Neuronal stem cell (in vitro differentiated cells): ENCODE measurements around the gene AK9.

Experiments used
- DNase-seq: peaks from one replicate; pipeline ENCODE4 v3.0.0-alpha.2; 2013; ENCODE audit warnings: low spot score
- H2AFZ ChIP-seq: one replicate; pipeline ENCODE4 v1.6.1; 2013; ENCODE audit warnings: mild to moderate bottlenecking, low read length, inconsistent platforms
- H2AK5ac ChIP-seq: 2 replicates; pipeline ENCODE4 v1.6.1; 2013; ENCODE audit warnings: low read depth, mild to moderate bottlenecking, inconsistent platforms, low read length, moderate library complexity, mixed read lengths
- H2BK120ac ChIP-seq: 2 replicates; pipeline ENCODE4 v1.6.1; 2013; ENCODE audit warnings: low read depth, mild to moderate bottlenecking, inconsistent platforms, low read length, moderate library complexity, mixed read lengths
- H2BK12ac ChIP-seq: one replicate; pipeline ENCODE4 v1.6.1; 2013; ENCODE audit warnings: low read length, inconsistent platforms
- H2BK15ac ChIP-seq: 2 replicates; pipeline ENCODE4 v1.6.1; 2013; ENCODE audit warnings: mild to moderate bottlenecking, low read length, inconsistent platforms, mixed read lengths
- H2BK5ac ChIP-seq: one replicate; pipeline ENCODE4 v1.6.1; 2013; ENCODE audit warnings: inconsistent platforms, mild to moderate bottlenecking, low read length, moderate library complexity
- H3K14ac ChIP-seq: one replicate; pipeline ENCODE4 v1.6.1; 2013; ENCODE audit warnings: low read length, inconsistent platforms
- H3K18ac ChIP-seq: 2 replicates; pipeline ENCODE4 v1.6.1; 2013; ENCODE audit warnings: low read length, inconsistent platforms
- H3K23ac ChIP-seq: 2 replicates; pipeline ENCODE4 v1.6.1; 2013; ENCODE audit warnings: low read depth, mild to moderate bottlenecking, mixed read lengths, low read length, inconsistent platforms; ENCODE audit not compliant: poor library complexity
- H3K27ac ChIP-seq: replicated peaks from 3 replicates; pipeline ENCODE4 v1.5.1; 2013; ENCODE audit warnings: low read length, inconsistent platforms
- H3K27me3 ChIP-seq, 3 experiments: 2 replicates each; pipeline ENCODE4 v1.6.1; 2013; ENCODE audit warnings: low read length in 3 of 3, mild to moderate bottlenecking in 2 of 3, inconsistent platforms in 1 of 3, low read depth in 1 of 3, mixed read lengths in 1 of 3, moderate library complexity in 1 of 3; ENCODE audit not compliant: control insufficient read depth in 3 of 3, insufficient read depth in 3 of 3
- H3K36me3 ChIP-seq, 2 donors: replicated peaks in 1 of 2; 2 replicates each; pipeline ENCODE4 v1.6.1; 2013; ENCODE audit warnings: low read length in 2 of 2; ENCODE audit not compliant: control insufficient read depth in 2 of 2, insufficient read depth in 2 of 2
- H3K4ac ChIP-seq: 2 replicates; pipeline ENCODE4 v1.6.1; 2013; ENCODE audit warnings: inconsistent platforms, mild to moderate bottlenecking, low read length, moderate library complexity
- H3K4me1 ChIP-seq, 2 donors: 1 replicate in 1 of 2; 2 replicates in 1 of 2; pipeline ENCODE4 v1.6.1; 2013; ENCODE audit warnings: low read length in 2 of 2, low read depth in 1 of 2; ENCODE audit not compliant: control insufficient read depth in 2 of 2, insufficient read depth in 1 of 2
- H3K4me2 ChIP-seq: one replicate; pipeline ENCODE4 v1.6.1; 2013; ENCODE audit warnings: mild to moderate bottlenecking, low read length, inconsistent platforms; ENCODE audit not compliant: insufficient read depth, poor library complexity, severe bottlenecking
- H3K4me3 ChIP-seq, 2 donors: 2 replicates each; pipeline ENCODE4 v1.5.1; 2013; ENCODE audit warnings: low read length in 2 of 2, mild to moderate bottlenecking in 2 of 2, inconsistent platforms in 1 of 2, moderate library complexity in 1 of 2
- H3K79me1 ChIP-seq: one replicate; pipeline ENCODE4 v1.6.1; 2013; ENCODE audit warnings: low read depth, mild to moderate bottlenecking, inconsistent platforms, low read length, moderate library complexity
- H3K9ac ChIP-seq: one replicate; pipeline ENCODE4 v1.6.1; 2013; ENCODE audit warnings: mild to moderate bottlenecking, low read depth, low read length, inconsistent platforms; ENCODE audit not compliant: poor library complexity
- H3K9me3 ChIP-seq, 2 donors: replicated peaks in 1 of 2; 2 replicates each; pipeline versions ENCODE3 to v1.6.1; 2013; ENCODE audit warnings: low read length in 2 of 2, mild to moderate bottlenecking in 2 of 2, inconsistent platforms in 1 of 2, low read depth in 1 of 2, mixed read lengths in 1 of 2, moderate library complexity in 1 of 2; ENCODE audit not compliant: control insufficient read depth in 2 of 2, insufficient read depth in 1 of 2
- H4K8ac ChIP-seq: one replicate; pipeline ENCODE4 v1.6.1; 2013; ENCODE audit warnings: low read depth, mild to moderate bottlenecking, inconsistent platforms, low read length, moderate library complexity
- H4K91ac ChIP-seq: one replicate; pipeline ENCODE4 v1.6.1; 2013; ENCODE audit warnings: low read length, low read depth, mild to moderate bottlenecking, inconsistent platforms; ENCODE audit not compliant: poor library complexity
- WGBS, 2 donors: extraction: QIAGEN DNeasy Blood & Tissue Kit; methylation state at CpG; one replicate each; pipeline ENCODE4 v1.1.7; 2013; ENCODE audit warnings: missing lambda C conversion rate in 2 of 2, mixed read lengths in 1 of 2; ENCODE audit not compliant: insufficient read length in 2 of 2, insufficient replicate concordance in 1 of 2; ENCODE audit errors: extremely low coverage in 2 of 2; 5-methylcytosine and 5-hydroxymethylcytosine counted together

Gene AK9

DNA sequence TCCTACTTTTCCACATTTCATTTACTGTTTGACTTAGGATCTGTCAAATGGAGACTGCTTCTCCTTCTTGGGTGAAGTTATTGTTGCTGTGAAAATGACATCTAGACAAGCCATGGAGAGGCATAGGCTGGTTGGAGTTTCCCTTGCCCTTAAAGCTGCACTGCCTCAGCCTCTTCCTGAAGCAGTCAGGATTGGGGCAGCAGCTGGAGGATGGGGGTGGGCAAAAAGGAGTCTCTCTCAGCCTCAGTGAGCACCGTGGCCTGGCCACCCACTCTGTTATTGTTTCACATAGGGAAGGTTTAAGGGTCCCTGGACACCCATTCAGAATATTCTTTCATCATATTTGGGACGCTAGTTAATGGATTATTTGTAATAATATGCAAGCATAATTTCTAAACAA lies 200.3 kb downstream of the AK9 start:
- H3K4me1 ChIP-seq = peaks cover 5 to 11% of the 10 kb centered on the region in 2 donors
- no peak overlapping the region for H2AK5ac ChIP-seq
- H4K91ac ChIP-seq = no peak overlapping the region
- no peak overlapping the region for H3K4ac ChIP-seq
- H2BK5ac ChIP-seq = no peak overlapping the region
- H3K36me3 ChIP-seq = no peaks in the 10 kb centered on the region
- H3K23ac ChIP-seq = no peak overlapping the region
- H4K8ac ChIP-seq = no peak overlapping the region
- no peak for DNase-seq
- H2AFZ ChIP-seq = peak overlapping the region; percentile 7
- H2BK120ac ChIP-seq = no peak overlapping the region
- no peak overlapping the region for H2BK12ac ChIP-seq
- H3K4me2 ChIP-seq = no peak overlapping the region
- H3K9ac ChIP-seq = no peak overlapping the region
- no peaks in the 10 kb centered on the region for H3K79me1 ChIP-seq
- WGBS, 2 donors = no CpG with 5 or more reads among the region's 2 CpGs
- H3K27ac ChIP-seq = no peak overlapping the region
- peaks cover 0 to 27% (median 0%) of the 10 kb centered on the region in 3 experiments for H3K27me3 ChIP-seq
- H3K14ac ChIP-seq = no peak overlapping the region
- H2BK15ac ChIP-seq = no peak overlapping the region
- H3K18ac ChIP-seq = no peak overlapping the region
- H3K9me3 ChIP-seq = no peaks in the 10 kb centered on the region
- no peak overlapping the region for H3K4me3 ChIP-seq

DNA sequence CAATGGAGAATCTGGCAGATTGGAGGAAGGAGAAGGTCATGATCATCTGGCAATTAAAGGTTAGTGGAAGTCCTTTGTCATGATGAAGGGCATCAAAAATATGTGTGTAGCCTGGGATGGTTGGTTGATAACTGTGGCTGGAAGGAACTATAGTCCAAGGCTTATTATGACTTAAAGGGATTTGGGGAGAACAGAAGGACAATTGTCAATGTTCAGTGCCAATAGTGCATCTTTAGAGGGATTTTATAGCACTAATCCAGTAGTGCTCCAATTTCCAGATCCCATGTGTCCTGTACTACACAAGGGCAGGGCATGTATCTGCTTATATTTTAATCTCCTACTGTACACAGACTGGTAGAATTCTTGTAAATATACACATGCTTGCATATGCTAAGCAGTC lies 203.0 kb downstream of the AK9 start:
- Histone ChIP-seq H3K14ac (no peak overlapping the region), H3K18ac (no peak overlapping the region)

DNA sequence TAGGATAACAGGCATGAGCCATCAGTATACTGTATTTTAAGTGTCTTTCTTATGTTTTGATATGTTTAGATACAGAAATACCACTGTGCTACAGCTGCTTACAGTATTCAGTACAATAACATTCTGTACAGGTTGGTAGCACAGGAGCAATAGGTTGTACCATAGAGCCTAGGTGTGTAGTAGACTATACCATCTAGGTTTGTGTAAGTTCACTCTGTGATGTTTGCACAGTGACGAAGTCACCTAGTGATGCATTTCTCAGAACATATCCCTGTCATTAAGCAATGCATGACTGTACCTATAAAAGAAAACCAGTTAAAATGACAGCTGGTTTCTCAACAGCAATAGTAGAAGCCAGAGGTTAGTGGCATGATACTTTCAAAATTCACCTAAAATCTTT lies 204.9 kb downstream of the AK9 start:
- Histone ChIP-seq H2BK15ac (no peak overlapping the region), H3K79me1 (no peaks in the 10 kb centered on the region), H3K4me1 (peaks cover 4 to 5% of the 10 kb centered on the region in 2 donors), H3K18ac (no peak overlapping the region), H3K36me3 (peaks cover 4 to 9% of the 10 kb centered on the region in 2 donors), H3K4ac (no peak overlapping the region), H4K91ac (no peak overlapping the region), H3K4me2 (no peak overlapping the region), H3K27me3 (peaks cover 0 to 27% (median 2%) of the 10 kb centered on the region in 3 experiments), H2AFZ (no peak overlapping the region), H3K14ac (no peak overlapping the region), H4K8ac (no peak overlapping the region), H3K27ac (no peak overlapping the region), H2BK120ac (no peak overlapping the region), H3K9ac (no peak overlapping the region), H3K23ac (no peak overlapping the region), H2AK5ac (no peak overlapping the region), H2BK5ac (no peak overlapping the region), H3K9me3 (peaks cover 0 to 6% of the 10 kb centered on the region in 2 donors), H2BK12ac (no peak overlapping the region), H3K4me3 (no peak overlapping the region)
- DNase-seq = no peak
- WGBS, 2 donors = no CpG with 5 or more reads among the region's 1 CpG

More for the DNA sequence above, 203.0 kb downstream of the AK9 start:
- Histone ChIP-seq H2BK15ac (no peak overlapping the region), H3K9ac (no peak overlapping the region), H3K79me1 (no peaks in the 10 kb centered on the region), H4K8ac (no peak overlapping the region), H2BK5ac (no peak overlapping the region), H3K36me3 (no peaks in the 10 kb centered on the region), H4K91ac (no peak overlapping the region), H2AK5ac (no peak overlapping the region), H2AFZ (no peak overlapping the region), H3K23ac (no peak overlapping the region), H3K4me1 (peaks cover 5 to 11% of the 10 kb centered on the region in 2 donors), H3K4ac (no peak overlapping the region), H2BK120ac (no peak overlapping the region), H3K4me2 (no peak overlapping the region), H3K9me3 (no peaks in the 10 kb centered on the region), H3K27me3 (peaks cover 0 to 30% (median 2%) of the 10 kb centered on the region in 3 experiments), H3K4me3 (no peak overlapping the region), H2BK12ac (no peak overlapping the region), H3K27ac (no peak overlapping the region)
- no peak for DNase-seq

DNA sequence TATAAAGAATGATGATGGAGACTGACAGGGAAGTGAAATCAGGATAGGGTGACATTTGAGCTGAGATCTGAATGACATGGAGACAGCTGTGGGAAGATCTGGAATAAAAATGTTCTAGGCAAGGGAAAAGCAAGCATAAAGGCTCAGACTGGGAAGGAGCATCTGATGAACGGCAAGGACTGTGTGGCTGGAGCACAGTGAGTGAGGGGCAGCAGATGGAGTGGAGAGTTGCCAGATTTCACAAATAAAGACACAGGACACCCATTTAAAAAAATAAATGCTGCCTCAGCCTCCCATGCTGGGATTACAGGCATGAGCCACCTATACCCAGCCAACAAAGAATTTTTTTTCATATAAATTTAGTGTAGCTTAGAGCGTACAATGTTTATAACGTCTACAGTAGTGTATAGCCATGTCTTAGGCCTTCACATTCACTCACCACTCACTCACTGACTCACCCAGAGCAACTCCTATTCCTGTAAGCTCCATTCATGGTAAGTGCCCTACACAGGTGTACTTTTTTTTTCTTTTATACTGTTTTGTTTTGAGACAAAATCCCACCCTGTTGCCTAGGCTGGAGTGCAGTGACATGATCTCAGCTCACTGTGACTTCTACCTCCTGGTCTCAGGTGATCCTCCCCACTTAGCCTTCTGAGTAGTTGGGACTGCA lies 205.6 kb downstream of the AK9 start:
- Histone ChIP-seq H4K91ac (no peak overlapping the region), H4K8ac (no peak overlapping the region), H2AK5ac (no peak overlapping the region), H2BK5ac (no peak overlapping the region), H3K27me3 (peaks cover 0 to 27% (median 2%) of the 10 kb centered on the region in 3 experiments), H2BK12ac (no peak overlapping the region), H3K14ac (no peak overlapping the region), H3K9me3 (peaks cover 0 to 7% of the 10 kb centered on the region in 2 donors), H3K79me1 (no peaks in the 10 kb centered on the region), H2AFZ (no peak overlapping the region), H3K18ac (no peak overlapping the region), H3K4me1 (no peaks in the 10 kb centered on the region), H3K23ac (no peak overlapping the region), H3K9ac (no peak overlapping the region), H2BK15ac (no peak overlapping the region), H3K36me3 (peaks cover 4 to 16% of the 10 kb centered on the region in 2 donors), H3K4me3 (no peak overlapping the region), H3K4ac (no peak overlapping the region), H3K27ac (no peak overlapping the region), H2BK120ac (no peak overlapping the region), H3K4me2 (no peak overlapping the region)
- DNase-seq = no peak
- WGBS, 2 donors = no CpG with 5 or more reads among the region's 3 CpGs
